GM18868 (cell line): ENCODE data around the gene SLC6A17.

ENCODE experiments used
- ATAC-seq: cut with Tn5 transposase; IDR thresholded peaks from one replicate; pipeline ENCODE4 v1.9.1; 2021; ENCODE audit warnings: mild to moderate bottlenecking, moderate library complexity; ENCODE audit not compliant: unreplicated experiment

The SLC6A17 gene

DNA sequence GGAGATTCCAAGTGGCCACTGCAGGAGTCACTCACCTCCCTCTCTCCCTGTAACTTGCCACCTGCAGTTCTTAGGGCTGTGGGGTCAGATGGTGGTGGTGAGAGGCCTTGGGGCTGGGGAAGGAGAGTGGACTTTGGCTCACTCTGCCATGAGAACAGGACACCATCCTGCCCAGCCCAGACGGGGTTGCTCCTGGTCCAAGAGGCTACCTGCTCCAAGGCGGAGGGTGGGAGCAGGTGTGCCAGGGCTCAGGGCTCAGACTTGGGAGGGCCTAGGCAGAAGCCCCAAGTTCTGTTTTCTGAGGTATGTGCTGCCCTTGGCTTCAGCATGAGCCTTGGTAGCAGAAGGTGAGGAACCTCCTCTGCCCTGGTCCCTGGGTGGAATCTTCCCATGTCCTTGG is 48.5 kb downstream of the SLC6A17 start:
- no peak for ATAC-seq

DNA sequence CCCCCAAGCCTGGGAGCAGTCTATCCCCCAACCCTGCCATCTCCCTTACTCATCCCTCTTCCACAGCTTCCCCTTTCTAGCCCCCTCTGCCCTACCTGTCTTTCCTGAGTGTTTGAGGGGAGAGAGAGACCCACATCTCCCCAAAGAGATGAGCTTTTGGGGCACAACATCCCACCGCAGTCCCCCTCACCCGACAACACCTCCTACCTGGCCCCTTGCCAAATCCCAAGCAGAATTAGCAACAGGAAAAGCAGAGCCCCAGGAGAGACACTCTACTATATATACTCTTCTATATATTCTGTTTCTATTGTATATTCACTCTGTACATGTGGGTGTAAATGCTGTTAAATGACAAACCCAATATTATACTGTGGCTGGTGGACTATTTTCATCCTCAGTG is 49.9 kb downstream of the SLC6A17 start:
- no peak for ATAC-seq

DNA sequence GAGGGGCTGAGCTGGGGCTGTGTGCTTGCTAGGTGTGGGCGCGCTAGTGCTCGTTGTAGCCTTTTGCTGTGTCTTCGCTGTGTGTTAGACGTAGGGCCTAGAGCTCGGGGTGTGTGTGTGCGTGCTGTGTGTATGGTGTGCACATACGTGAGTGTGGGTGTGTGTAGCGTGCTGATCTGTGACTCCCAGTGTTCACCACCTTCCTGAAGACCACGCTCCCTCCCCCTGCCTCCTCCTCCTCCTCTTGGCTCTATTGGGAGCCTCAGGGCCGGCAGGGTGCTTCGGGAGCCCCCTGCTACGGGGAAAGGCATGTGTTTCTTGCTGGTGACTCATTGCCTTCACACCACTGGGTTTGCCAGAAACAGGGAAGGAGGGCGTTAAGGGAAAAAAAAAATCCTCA is 50.4 kb downstream of the SLC6A17 start:
- ATAC-seq: no peak

DNA sequence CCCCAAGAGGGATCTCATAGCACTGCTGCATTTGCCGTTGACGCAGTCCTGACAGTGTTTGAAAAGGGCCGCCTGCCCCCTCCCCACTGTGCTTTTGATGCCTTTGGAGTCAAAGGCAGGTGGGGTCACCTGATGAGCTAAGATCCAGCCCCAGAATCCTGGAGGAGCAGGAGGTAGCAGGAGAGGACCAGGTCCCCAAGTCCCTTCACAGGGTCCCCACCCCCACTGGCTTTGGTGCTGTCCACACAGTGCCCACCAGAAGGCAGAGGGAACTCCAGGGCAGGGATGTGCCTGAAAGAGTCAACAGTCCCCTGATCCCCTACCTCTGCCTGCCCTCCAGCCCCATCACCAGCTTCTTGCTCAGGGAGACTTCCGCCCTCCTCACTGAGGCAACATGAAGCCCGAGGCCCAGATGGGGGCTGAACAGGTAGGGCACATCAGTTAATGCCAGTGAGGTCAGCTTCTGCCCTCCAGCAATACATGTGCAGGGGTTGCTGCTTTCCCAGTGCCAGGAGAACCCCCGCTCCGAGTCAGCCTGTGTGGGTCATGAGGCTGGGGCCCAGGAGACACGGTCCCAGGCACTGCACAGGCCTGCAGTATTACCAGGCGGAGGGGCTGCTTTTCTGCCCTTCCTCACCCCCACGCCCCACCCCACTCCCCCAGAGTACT is 51.0 kb downstream of the SLC6A17 start:
- no peak for ATAC-seq

DNA sequence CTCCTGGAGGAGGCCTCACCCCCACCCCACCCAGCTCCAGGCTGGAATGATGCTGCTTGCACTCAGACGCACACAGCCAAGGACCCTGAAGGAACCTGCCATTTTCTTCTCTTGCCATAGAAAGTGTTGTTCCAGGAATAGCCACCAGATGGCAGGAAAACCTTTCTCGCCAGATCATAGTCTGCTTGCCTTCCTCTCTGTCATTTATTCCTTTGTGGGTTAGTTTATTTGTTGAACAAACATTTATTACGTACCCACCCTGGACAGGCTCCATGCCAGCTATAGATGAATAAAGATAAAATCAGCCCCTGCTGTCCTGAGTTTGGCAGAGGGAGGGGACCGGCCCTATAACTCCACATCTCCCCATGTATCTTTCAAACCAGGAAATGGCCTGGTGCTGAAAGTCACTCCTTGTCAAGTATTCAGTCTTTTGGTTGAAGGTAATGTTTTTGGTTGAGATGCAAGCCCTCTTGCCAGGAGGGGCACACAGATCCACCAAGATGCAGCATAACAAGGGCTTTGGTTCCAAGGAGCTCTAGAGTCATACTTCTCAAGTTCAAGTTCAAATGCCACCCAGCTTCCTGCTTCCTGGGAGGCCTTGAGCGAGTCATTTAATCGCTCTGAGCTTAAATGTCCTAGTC is 52.8 kb downstream of the SLC6A17 start:
- ATAC-seq: no peak

DNA sequence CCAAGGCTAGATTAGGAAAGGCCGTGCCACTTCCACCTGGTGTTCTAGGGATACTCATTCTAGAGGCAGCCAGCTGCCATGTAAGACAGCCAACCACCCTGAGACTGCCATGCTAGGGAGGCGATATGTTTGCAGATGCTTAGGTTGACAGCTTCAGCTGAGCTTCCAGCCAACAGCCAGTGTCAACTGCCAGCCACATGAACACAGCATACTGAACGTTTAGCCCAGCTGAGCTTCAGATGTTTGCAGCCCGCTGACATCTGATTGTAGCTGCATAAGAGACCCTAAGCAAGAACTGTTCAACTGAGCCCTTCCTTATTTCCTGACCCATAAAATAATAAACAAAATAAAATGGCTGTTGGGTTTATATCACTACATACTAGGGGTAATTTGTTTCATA is 54.9 kb downstream of the SLC6A17 start:
- ATAC-seq: no peak

DNA sequence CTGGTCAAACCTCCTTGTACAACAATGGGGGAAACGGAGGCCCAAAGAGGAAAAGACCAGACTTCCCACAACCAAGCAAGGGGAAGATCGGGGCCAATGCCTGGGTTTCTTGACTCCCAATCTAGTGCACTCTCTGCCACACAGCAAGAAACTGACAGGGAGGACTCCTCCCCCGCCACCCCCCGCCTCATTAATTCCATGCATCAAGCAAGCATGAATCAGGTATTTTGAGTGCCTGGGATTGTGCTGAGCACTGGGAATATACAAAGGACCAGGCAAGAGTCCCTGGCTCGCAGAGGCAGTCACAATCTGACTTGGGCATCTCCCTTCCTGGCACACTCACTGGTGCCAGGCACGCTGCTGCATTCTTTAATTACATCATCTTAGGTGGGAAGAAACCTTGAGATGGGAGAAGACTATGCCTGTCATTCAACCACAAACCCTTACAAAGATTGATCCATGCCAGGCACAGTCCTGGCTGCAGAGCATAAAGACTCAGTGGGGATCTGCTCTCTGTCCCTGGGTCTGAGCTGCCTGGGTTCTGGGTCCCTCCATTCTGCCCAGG is 55.4 kb downstream of the SLC6A17 start:
- no peak for ATAC-seq

DNA sequence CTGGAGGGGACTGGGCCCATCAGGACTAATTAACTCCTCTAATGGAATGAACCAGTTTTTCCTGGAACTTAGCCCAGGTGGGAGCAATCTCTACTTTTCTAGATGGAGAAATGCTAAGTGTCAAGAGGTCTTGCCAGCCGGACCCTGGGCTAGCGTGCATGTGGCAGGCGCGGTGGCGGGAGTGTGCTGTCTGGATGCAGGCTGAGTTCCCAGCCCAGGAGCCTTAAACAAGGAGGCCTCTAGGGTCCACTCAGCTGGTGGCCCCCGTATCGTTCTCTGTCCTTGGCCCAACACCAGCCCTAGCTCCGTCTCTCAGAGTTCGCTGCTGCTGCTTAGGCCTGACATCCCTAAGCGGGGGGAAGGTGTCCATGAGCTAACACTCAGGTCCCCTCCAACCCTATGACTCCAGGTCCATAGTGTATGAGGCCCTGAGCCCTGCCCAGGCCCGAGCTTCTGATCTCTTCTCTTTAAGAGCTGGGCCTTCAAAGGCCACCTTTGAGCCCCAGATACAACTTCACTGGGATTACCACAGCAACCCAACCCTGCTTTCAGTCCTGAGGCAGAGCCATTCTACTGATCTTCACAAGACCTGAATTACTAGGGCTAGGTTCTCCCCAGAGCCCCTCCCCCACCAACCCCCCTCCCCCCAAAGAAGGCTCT is 56.1 kb downstream of the SLC6A17 start:
- no peak for ATAC-seq

DNA sequence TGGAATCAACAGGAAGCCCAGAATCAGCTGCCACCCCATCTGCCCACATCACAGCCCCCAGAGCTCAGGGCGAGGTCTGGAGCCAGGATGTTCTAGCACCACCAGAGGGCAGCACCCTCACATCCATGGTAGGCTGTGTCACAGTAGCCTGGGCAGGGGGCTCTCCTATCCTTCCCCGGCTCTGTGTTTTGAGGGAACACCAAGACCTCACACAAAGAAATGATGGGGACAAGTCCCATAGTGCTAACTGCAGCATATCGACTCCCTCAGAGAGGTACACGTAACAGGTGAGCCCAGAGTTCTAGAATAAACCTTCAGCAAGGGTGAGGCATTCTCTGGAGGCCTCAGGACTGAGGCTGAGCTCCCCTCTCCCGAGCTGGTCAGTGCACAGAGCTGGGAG is 57.5 kb downstream of the SLC6A17 start:
- ATAC-seq: no peak

DNA sequence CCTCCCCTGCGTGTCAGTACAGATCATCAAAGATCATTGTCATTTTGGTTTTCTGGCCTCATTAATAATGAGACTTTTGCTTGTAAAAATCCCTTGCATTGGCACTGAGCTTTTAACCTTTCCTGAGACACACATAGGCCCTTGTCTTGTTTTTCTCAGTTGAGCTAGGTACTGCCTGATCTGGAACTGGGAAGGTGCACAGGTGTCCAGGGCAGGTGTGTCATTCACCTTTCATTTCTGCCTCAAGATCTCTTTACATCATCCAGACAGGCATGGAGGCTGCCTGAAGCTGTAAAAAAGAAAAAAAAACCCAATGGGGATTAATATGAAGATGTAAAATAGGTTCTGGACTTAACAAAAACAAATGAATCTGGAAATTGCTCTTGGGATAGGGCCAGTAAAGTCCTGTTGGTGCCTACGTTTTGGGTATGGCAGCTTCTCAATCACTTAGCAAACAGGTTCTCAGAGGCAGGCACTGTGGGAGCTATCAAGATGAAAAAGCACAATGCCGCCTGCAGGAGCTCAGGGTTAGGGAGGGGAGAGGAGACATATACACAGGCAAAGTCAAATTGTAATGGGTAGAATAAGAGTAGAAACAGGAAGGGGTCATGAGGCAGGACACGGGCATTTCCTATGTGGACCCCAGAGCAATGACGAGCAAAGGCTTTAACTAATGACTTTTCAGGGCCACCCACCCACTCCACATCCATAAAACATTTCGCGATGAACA is 58.8 kb downstream of the SLC6A17 start:
- no peak for ATAC-seq

DNA sequence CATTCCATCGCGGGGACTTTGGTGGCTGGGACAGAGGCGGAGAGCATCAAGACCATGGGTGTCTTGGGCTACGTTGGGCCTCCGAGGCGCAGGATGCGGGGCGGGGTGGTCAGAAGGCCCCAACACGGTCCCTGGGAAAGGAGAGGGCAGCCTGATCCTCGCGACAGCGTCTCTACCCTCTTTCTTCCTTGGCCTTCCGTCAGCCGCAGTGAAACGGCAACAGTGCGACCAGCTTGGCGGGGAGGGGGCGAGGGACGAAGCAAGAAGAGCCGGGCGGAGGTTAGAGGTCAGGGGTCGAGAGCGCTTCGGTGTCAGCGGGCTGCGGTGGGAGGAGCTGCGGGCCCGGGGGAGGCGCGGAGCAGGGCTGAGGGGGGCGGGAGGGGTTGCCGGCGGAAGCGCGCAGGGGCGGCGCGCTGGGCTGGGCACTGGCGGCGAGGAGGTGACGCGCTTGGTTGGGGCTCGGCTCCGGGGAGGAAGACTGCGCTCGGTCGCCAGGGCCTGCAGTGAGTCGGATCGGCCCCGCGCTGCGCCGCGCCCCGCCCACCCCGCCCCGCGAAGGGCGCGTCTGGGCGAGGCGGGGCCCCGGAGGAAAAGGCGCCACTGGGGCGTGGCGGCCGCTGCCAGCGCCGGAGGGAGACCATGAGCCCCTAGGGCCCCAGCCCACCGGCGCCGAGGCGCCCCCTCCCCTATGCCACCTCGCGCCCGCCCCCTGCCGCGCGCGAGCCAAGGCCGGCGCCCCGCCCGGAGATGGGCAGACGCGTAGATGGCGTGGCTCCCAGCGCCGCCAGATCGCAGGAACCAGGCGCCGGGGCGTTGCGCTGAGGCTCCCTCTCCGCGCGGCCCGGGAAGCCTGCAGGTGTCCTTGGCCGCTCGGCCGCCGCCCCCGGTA is 59.7 kb downstream of the SLC6A17 start, which contains the start of gene KCNC4:
Gene KCNC4, plus strand, starts transcription at position 600 of the 889 bp plus-strand sequence. CDS start 1,186 bp downstream, outside the sequence.
- ATAC-seq: peak; percentile 88

DNA sequence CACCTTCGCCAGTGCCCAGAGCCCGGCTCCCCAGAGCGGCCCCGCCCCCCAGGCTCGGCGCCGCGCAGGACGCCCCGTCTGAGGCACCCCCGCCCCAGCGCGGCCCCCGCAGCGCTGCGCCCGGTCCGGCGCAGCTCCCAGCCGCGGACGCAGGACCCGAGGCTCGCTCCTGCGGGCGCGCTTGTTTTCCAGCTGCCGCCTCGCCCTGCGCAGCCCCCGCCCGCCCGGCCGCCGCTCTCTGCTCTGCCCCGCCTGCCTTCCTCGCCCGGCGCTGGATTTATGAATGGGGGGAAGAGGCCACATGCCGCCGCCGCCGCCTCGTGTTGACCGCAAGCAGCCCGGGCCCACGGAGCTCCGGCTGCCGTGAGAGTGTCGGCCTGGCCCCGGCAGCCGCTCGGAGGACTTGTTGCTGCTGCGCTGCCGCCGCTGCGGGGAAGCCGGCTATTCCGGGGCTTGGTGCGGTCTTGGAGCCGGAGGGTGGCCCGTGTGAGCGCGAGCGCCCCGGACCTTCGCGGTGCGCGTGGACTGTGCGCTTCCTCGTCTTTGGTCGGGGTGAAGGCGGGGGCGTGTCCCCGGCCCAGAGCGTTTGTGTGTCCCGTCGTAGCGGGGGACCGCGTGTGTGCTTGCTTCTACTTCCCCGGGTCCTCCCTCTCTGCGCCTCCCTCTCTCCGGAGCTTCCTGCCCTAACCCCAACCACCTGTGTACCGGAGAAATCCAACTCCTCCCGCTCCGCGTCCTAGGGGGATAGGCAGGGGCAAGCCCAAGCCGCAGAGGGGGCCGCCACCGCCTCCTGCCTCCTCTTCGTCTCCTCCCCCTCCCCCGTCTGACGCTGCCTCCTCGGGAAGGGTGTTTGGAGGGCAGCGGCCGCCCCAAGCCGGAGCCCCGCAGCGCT is 60.6 kb downstream of the SLC6A17 start:
- ATAC-seq: no peak

DNA sequence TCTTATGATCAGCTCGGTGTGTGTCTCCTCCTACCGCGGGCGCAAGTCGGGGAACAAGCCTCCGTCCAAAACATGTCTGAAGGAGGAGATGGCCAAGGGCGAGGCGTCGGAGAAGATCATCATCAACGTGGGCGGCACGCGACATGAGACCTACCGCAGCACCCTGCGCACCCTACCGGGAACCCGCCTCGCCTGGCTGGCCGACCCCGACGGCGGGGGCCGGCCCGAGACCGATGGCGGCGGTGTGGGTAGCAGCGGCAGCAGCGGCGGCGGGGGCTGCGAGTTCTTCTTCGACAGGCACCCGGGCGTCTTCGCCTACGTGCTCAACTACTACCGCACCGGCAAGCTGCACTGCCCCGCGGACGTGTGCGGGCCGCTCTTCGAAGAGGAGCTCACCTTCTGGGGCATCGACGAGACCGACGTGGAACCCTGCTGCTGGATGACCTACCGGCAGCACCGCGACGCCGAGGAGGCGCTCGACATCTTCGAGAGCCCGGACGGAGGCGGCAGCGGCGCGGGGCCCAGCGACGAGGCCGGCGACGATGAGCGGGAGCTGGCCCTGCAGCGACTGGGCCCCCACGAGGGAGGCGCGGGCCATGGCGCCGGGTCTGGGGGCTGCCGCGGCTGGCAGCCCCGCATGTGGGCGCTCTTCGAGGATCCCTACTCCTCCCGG is 61.3 kb downstream of the SLC6A17 start:
- ATAC-seq: no peak

DNA sequence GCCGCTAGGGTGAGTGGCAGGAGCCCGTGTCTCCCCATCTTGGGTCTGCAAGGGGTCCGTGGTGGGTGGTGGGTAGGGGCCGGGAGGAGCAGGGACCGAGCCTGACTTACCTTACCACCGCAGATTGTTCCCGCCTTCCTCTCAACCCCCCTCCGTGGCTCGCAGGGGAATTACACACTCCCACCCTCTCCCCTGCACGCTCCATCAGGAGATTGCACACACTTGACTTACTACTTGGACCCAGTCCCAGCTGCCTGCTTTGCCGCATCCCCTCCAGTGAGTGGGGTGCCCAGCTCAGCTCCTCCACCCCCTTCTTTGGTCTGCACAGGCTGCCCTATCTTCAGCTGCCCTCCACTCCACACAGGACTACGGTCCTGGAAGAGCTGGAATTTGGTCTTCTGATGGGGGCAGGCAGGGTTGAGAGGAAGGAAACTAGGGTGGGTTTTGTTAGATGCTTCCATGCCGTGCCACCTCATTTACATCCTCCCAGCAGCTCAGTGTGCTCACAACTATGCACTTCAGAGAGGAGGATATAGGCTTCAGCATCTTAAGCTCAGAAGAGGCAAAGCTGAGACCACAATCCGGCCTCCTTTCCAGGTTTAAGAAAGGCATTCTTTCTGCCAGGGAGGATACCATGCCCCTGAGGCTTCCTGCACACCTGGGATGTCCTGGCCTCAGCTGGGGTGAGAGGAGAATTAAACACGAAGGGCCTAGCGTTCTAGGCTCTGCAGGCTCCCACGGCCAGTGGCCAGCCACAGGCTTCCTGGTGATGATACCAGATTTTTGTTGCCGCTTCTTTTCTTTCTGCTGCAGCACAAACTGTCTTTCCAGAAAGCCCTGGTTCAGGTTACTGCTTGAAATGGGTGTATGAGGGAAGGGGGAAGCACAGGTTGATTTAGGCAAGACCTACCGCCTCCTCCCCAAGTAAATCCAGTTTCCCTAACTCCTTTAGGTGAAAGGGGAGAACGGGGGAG is 62.2 kb downstream of the SLC6A17 start:
- ATAC-seq: no peak

DNA sequence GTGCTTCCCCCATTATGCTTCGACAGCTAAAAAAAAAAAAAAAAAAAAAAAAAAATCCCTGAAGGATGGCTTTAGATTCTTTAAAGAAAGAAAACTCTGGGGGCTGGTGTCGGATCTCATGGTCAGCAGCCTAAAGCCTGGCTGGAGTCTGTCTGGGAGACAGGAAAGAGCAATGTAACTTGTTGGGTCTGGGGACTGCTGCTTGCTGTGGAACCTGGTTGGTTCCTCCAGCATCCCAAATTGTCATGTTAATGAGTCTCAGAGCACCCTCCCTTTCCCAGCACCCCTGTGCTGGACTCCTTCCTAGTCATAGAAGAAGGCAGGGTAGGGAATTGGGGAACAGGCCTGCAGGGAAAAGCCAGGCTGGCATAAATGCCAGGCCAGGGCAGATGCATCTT is 62.8 kb downstream of the SLC6A17 start:
- no peak for ATAC-seq

DNA sequence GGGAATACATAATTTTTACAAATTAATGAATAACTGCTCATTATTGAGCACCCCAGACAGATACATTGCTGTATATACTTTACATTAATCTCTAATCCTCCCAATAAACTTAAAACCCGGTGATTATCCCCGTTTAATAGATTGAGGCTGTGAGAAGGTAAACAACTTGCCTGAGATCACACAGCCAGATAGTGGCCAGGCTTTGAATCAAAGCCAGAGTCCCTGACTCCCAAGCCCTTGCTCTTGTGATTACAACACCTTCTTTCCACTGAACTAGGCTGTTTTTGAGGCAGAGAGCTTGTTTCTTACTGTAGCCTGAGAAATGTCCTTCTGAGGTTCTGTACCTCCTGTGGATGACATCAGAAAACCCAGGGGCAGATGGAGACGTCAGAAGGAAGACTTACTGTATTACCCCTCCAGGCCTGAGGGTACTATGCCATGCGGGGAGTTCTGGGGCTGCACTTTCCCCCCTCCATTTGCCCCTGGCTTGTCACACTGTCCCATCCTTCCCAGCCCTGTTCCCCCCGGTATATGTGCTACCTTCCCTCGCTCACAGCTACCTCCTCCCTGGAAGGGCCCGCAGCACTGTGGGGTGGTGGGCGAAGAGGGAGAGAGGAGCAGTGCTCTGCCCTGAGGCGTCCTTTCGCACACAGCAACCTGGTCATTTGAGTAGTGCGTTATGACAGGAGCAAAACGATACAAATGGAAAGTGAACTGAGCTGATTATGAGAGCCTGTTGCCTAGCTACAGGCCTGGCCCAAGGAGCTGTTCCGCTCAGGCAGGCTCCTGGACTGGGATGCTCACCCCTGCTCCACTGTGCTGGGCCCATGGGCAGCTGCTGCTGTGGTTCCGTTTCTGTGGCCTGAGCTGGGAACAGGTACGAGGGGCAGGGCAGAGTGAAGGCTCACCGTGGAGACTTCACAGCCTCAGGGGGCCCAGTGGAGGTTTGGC is 64.4 kb downstream of the SLC6A17 start:
- ATAC-seq: no peak
